GM12801 (cell line): ENCODE measurements around the gene DLG2.

Experiments
- TF ChIP-seq, protein P1 (sequence below): IDR thresholded peaks from one replicate; pipeline ENCODE4 v1.5.1; 2011; ENCODE audit warnings: control low read depth; ENCODE audit not compliant: insufficient read length; ENCODE audit errors: extremely low read depth

The DLG2 gene

DNA sequence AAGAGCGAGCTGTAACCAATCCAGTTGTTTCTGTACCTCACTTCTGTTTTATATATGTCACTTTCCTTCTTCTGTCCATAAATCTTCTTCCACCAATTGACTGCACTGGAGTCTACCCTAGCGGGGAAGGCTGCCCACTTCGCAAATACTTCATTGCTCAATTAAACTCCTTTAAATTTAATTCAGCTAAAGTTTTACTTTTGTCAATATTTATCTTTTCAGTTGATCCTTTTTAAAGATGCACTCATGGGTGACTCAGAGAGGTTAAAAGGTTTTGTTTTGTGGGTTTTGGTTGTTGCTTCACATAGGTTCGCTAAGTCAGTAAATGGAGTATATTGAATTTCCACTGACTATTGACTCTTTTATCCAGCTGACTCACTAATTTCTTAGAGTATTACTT lies 597.2 kb downstream of the DLG2 start:
- TF ChIP-seq, protein P1, sequence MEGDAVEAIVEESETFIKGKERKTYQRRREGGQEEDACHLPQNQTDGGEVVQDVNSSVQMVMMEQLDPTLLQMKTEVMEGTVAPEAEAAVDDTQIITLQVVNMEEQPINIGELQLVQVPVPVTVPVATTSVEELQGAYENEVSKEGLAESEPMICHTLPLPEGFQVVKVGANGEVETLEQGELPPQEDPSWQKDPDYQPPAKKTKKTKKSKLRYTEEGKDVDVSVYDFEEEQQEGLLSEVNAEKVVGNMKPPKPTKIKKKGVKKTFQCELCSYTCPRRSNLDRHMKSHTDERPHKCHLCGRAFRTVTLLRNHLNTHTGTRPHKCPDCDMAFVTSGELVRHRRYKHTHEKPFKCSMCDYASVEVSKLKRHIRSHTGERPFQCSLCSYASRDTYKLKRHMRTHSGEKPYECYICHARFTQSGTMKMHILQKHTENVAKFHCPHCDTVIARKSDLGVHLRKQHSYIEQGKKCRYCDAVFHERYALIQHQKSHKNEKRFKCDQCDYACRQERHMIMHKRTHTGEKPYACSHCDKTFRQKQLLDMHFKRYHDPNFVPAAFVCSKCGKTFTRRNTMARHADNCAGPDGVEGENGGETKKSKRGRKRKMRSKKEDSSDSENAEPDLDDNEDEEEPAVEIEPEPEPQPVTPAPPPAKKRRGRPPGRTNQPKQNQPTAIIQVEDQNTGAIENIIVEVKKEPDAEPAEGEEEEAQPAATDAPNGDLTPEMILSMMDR = no peak

DNA sequence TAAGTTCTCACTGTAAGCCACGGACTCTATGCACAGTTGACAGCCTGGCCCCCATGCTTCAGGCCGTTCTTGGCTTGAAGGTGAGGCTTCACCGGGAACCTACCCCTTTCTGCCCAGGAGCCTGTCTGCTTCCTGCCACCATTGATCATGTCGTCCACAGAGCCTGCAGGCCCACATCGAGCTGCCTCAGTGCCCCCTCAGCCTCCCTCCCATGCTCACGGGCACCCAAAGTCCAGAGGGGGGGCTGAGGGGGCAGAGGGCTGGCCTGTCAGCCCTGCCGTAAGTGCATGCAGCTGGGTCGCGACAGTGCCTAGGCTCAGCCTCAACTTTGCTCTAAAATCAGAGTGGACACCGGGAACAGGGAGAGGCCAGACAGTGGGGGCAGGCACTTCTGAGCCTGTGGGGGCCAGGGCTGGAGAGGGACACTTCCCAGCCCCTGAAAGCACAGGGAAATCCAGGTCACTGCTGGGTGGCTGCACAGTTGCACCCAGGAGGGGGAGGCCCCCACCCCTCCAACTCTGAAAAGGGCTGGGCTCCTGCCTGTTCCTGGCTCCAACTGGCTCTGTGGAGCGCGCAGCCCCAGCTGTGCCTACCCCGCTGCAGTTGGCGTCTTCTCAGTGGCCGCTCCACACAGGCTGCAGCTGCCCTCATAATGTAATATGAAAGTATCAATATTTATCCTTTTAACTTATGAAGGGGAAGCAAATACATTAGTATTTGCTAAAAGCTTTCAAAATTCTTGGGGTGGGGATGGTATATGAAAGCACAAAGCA lies 598.6 kb downstream of the DLG2 start:
- TF ChIP-seq, protein P1 = no peak

DNA sequence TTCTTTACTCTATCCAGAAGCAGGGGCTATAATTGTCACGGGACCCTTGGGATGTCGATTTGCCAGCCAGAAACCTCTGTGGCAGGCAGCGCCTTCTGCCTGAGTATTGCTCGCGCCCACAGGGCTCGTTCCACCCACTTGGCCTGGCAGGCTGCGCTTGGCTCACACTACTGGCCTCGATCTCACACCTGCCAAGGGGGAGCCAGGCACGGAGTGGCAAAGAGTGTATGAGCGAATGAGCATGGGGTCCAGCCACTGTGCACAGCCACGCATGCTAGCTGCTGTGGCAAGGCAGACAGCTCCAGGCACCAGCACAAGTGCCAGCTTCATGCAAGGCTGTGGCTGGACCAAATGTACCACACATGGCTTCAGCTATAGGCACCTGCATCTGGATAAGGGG lies 599.8 kb downstream of the DLG2 start:
- TF ChIP-seq, protein P1 = no peak

DNA sequence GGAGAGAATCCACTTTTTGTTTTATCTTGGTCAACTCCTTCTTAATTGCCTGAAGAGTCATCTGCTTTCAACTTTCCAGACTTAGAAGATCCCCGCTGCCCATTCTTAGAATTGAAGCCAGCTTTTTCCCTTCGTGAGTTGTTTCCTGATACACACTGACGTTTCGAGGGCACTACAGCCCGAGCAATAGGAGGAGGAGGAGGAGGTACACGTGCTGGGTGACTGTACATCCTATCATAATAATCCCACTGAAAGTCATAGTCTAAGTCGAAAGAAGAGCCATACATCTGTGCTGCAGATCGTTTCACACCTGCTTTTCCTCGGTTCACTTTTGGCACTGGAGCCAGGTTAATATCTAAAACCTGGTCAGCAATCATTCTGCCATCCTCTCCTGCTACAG lies 606.1 kb downstream of the DLG2 start:
- TF ChIP-seq, protein P1 = no peak

DNA sequence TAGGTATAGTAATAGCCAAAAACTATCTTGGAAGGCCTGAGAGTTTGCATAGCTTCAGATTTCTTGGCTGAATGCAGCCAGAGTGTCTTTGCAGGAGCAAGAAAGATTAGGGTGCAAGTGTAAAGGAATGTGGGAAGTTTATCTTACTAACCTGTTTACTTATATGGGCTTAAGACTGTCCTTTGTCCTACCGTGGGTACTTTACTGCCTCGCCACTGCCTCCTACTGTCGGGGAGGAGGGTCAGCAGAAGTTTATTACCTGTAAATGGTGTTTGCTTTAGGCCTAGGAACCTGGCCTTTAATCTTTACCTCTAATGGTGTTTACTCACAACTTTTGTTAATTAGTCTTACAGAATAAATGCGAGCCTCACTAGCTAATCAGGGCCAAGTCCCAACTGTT lies 633.8 kb downstream of the DLG2 start:
- TF ChIP-seq, protein P1 = no peak

DNA sequence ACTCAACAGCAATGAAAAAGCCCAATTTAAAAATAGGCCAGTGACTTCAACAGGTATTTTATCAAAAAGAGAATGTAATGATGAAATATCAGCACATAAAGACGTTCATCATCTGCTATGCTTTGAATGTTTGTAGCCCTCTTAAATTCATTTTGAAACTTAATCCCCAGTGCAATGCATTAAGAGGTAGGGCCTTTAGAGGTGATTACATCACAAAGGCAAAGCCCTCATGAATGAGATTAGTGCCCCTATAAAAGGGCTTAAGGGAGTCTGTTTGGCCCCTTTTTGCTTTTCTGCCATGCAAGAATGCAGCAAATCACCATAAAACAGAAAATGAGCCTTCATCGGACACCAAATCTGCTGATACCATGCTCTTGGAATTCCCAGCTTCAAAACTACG lies 637.0 kb downstream of the DLG2 start:
- TF ChIP-seq, protein P1 = no peak

DNA sequence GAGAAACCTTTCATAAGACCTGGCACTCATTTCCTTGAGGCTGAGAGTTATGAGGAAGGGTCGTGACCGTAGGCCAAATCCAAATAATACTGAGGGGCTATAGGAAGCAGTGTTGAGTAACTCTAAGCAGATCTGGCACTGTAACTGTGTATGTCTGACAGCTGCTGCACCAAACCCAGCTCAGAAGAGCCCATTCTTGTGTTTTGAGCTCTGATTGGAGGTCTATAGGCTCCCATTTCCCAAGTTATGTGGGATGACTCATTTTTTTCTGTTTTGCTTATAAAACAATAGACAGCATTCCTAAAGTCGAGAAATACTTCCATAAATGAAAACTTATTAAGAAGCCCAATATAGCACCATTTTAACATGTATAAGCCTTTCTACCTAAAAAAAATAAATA lies 645.8 kb downstream of the DLG2 start:
- TF ChIP-seq, protein P1 = no peak
